Neural cell (in vitro differentiated cells): ENCODE measurements around the gene PLEKHM1. TPM values are rescaled to one million over a fixed set of nuclear protein-coding genes. Genes with fewer than 3 reads are reported as not detected.

Source experiments
- H2AFZ ChIP-seq: fragments of 200-600, 300-800 bp; sonication (generic), shearing (Covaris generic); 2 replicates; pipeline ENCODE4 v1.6.0; 2014; ENCODE audit warnings: low read depth, mild to moderate bottlenecking, antibody characterized with exemption, low read length, moderate library complexity
- H3F3A ChIP-seq: fragments of 200-600 bp; shearing (Covaris generic); 2 replicates; pipeline ENCODE4 v1.6.1; 2016; ENCODE audit warnings: mild to moderate bottlenecking, moderate library complexity, mixed read lengths, antibody characterized with exemption, low read length; ENCODE audit not compliant: insufficient read depth, poor library complexity, severe bottlenecking
- H3K27ac ChIP-seq: fragments of 200-600, 300-800 bp; sonication (generic), shearing (Covaris generic); 2 replicates; pipeline ENCODE4 v1.5.1; 2014; ENCODE audit warnings: mild to moderate bottlenecking, low read length, moderate library complexity
- H3K27me3 ChIP-seq: fragments of 300-800, 200-600 bp; sonication (generic), shearing (Covaris generic); 2 replicates; pipeline ENCODE4 v1.6.0; 2014; ENCODE audit warnings: mild to moderate bottlenecking, low read depth, low read length, moderate library complexity; ENCODE audit not compliant: insufficient read depth
- H3K36me3 ChIP-seq: fragments of 300-800, 200-600 bp; sonication (generic), shearing (Covaris generic); 2 replicates; pipeline ENCODE4 v1.5.1; 2014; ENCODE audit warnings: mild to moderate bottlenecking, antibody characterized with exemption, low read length, moderate library complexity; ENCODE audit not compliant: insufficient read depth
- H3K4me2 ChIP-seq: fragments of 300-800, 200-600 bp; sonication (generic), shearing (Covaris generic); 2 replicates; pipeline ENCODE4 v1.6.0; 2014; ENCODE audit warnings: mild to moderate bottlenecking, low read length
- H3K4me3 ChIP-seq: fragments of 300-800, 200-600 bp; sonication (generic), shearing (Covaris generic); 2 replicates; pipeline ENCODE4 v1.5.1; 2014; ENCODE audit warnings: mild to moderate bottlenecking, low read length, moderate library complexity
- H3K79me2 ChIP-seq: fragments of 200-600 bp; shearing (Covaris generic); replicated peaks from 2 replicates; pipeline ENCODE4 v1.6.0; 2014; ENCODE audit warnings: mild to moderate bottlenecking, low read length, moderate library complexity; ENCODE audit not compliant: insufficient read depth
- H3K9ac ChIP-seq: fragments of 300-800, 200-600 bp; sonication (generic), shearing (Covaris generic); 2 replicates; pipeline ENCODE4 v1.6.1; 2016; ENCODE audit warnings: mild to moderate bottlenecking, low read length, mixed read lengths
- H3K9me2 ChIP-seq: fragments of 200-600 bp; shearing (Covaris generic); 2 replicates; pipeline ENCODE4 v1.6.1; 2016; ENCODE audit warnings: mild to moderate bottlenecking, low read length, mixed read lengths; ENCODE audit not compliant: insufficient read depth
- H3K9me3 ChIP-seq: fragments of 200-600, 300-800 bp; sonication (generic), shearing (Covaris generic); 2 replicates; pipeline ENCODE4 v1.6.1; 2016; ENCODE audit warnings: mild to moderate bottlenecking, mixed run types, low read length, moderate library complexity, mixed read lengths
- H4K20me1 ChIP-seq: fragments of 200-600 bp; shearing (Covaris generic); 2 replicates; pipeline ENCODE4 v1.6.1; 2016; ENCODE audit warnings: mild to moderate bottlenecking, mixed run types; ENCODE audit not compliant: insufficient read depth
- EP300 ChIP-seq: fragments of 450-650 bp; conservative IDR thresholded peaks from 2 replicates; pipeline ENCODE4 v1.6.1; 2014; ENCODE audit warnings: antibody characterized with exemption, mild to moderate bottlenecking, moderate library complexity; ENCODE audit not compliant: poor library complexity, severe bottlenecking
- EZH2 ChIP-seq: fragments of 200-600, 300-800 bp; shearing (Covaris generic), sonication (generic); IDR thresholded peaks from 2 replicates; pipeline ENCODE4 v1.6.1; 2014; ENCODE audit warnings: antibody characterized with exemption, low read length, borderline replicate concordance, mild to moderate bottlenecking; ENCODE audit not compliant: insufficient read depth, poor library complexity, severe bottlenecking
- MXI1 ChIP-seq: fragments of 450-650 bp; conservative IDR thresholded peaks from 2 replicates; pipeline ENCODE4 v1.6.1; 2014; ENCODE audit warnings: antibody characterized with exemption, mild to moderate bottlenecking; ENCODE audit not compliant: poor library complexity, severe bottlenecking
- POLR2AphosphoS5 ChIP-seq: IDR thresholded peaks from 2 replicates; pipeline ENCODE4 v1.6.1; 2012
- RAD21 ChIP-seq: fragments of 450-650 bp; conservative IDR thresholded peaks from 2 replicates; pipeline ENCODE4 v1.6.1; 2014; ENCODE audit warnings: antibody characterized with exemption, mild to moderate bottlenecking, moderate library complexity
- SMC3 ChIP-seq: fragments of 450-650 bp; conservative IDR thresholded peaks from 2 replicates; pipeline ENCODE4 v1.6.1; 2014; ENCODE audit warnings: antibody characterized with exemption, mild to moderate bottlenecking, moderate library complexity; ENCODE audit not compliant: poor library complexity
- TAF1 ChIP-seq: IDR thresholded peaks from 2 replicates; pipeline ENCODE4 v1.6.1; 2012; ENCODE audit warnings: low read depth
- polyA plus RNA-seq: library from polyadenylated mRNA; depleted of rRNA; stranded (reverse); fragments of >200 nt; gene quantifications from 2 replicates; pipeline ENCODE4 v1.2.3, GENCODE V29; 2014
- TF ChIP-seq, protein P1 (sequence below): IDR thresholded peaks from 2 replicates; pipeline ENCODE4 v1.6.1; 2012; ENCODE audit warnings: borderline replicate concordance
- TF ChIP-seq, protein P2 (sequence below): fragments of 450-650 bp; IDR thresholded peaks from 2 replicates; pipeline ENCODE4 v1.5.1; 2014; ENCODE audit warnings: antibody characterized with exemption, mild to moderate bottlenecking, moderate library complexity; ENCODE audit not compliant: poor library complexity, severe bottlenecking

PLEKHM1 gene
- polyA plus RNA-seq, 1 donor from 2014 or later, result 3.1 TPM

GRCh38 chr17:45427181-45427835 is 63.2 kb downstream of the PLEKHM1 start:
- Histone ChIP-seq H3K27me3 (peaks cover 58% of the 10 kb centered on the region), H3K27ac (no peak overlapping the region), H3K9me3 (no peaks in the 10 kb centered on the region), H3K4me3 (no peak overlapping the region), H3K79me2 (no peaks in the 10 kb centered on the region), H3K9ac (no peak overlapping the region), H3F3A (no peaks in the 10 kb centered on the region), H3K4me2 (no peak overlapping the region), H2AFZ (no peak overlapping the region), H3K36me3 (no peaks in the 10 kb centered on the region), H3K9me2 (no peaks in the 10 kb centered on the region), H4K20me1 (no peaks in the 10 kb centered on the region)
- TF ChIP-seq EP300, result no peak
- no peak for TF ChIP-seq MXI1
- no peak for TF ChIP-seq POLR2AphosphoS5
- TF ChIP-seq, protein P1, sequence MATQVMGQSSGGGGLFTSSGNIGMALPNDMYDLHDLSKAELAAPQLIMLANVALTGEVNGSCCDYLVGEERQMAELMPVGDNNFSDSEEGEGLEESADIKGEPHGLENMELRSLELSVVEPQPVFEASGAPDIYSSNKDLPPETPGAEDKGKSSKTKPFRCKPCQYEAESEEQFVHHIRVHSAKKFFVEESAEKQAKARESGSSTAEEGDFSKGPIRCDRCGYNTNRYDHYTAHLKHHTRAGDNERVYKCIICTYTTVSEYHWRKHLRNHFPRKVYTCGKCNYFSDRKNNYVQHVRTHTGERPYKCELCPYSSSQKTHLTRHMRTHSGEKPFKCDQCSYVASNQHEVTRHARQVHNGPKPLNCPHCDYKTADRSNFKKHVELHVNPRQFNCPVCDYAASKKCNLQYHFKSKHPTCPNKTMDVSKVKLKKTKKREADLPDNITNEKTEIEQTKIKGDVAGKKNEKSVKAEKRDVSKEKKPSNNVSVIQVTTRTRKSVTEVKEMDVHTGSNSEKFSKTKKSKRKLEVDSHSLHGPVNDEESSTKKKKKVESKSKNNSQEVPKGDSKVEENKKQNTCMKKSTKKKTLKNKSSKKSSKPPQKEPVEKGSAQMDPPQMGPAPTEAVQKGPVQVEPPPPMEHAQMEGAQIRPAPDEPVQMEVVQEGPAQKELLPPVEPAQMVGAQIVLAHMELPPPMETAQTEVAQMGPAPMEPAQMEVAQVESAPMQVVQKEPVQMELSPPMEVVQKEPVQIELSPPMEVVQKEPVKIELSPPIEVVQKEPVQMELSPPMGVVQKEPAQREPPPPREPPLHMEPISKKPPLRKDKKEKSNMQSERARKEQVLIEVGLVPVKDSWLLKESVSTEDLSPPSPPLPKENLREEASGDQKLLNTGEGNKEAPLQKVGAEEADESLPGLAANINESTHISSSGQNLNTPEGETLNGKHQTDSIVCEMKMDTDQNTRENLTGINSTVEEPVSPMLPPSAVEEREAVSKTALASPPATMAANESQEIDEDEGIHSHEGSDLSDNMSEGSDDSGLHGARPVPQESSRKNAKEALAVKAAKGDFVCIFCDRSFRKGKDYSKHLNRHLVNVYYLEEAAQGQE, result no peak
- TF ChIP-seq TAF1, result no peak
- TF ChIP-seq EZH2, result no peak
- no peak for TF ChIP-seq SMC3
- TF ChIP-seq RAD21, result no peak
- TF ChIP-seq, protein P2, sequence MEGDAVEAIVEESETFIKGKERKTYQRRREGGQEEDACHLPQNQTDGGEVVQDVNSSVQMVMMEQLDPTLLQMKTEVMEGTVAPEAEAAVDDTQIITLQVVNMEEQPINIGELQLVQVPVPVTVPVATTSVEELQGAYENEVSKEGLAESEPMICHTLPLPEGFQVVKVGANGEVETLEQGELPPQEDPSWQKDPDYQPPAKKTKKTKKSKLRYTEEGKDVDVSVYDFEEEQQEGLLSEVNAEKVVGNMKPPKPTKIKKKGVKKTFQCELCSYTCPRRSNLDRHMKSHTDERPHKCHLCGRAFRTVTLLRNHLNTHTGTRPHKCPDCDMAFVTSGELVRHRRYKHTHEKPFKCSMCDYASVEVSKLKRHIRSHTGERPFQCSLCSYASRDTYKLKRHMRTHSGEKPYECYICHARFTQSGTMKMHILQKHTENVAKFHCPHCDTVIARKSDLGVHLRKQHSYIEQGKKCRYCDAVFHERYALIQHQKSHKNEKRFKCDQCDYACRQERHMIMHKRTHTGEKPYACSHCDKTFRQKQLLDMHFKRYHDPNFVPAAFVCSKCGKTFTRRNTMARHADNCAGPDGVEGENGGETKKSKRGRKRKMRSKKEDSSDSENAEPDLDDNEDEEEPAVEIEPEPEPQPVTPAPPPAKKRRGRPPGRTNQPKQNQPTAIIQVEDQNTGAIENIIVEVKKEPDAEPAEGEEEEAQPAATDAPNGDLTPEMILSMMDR, result no peak

GRCh38 chr17:45426561-45426960 is 64.0 kb downstream of the PLEKHM1 start:
- Histone ChIP-seq H2AFZ (no peak overlapping the region), H3K9me3 (no peaks in the 10 kb centered on the region), H3F3A (no peaks in the 10 kb centered on the region), H3K36me3 (no peaks in the 10 kb centered on the region), H3K27me3 (peaks cover 51% of the 10 kb centered on the region), H3K9me2 (no peaks in the 10 kb centered on the region), H3K4me3 (no peak overlapping the region), H3K9ac (no peak overlapping the region), H3K27ac (no peak overlapping the region), H4K20me1 (no peaks in the 10 kb centered on the region), H3K79me2 (no peaks in the 10 kb centered on the region), H3K4me2 (no peak overlapping the region)
- no peak for TF ChIP-seq POLR2AphosphoS5
- no peak for TF ChIP-seq MXI1
- TF ChIP-seq RAD21, result no peak
- TF ChIP-seq TAF1, result no peak
- TF ChIP-seq, protein P2, result no peak
- no peak for TF ChIP-seq SMC3
- TF ChIP-seq, protein P1, result no peak
- TF ChIP-seq EZH2, result no peak
- no peak for TF ChIP-seq EP300
